IPS-NIHi11 (cell line): ENCODE measurements around the gene CRB1.

Source experiments
- DNase-seq: peaks from one replicate; pipeline ENCODE4 v3.0.0; 2012; ENCODE audit warnings: mixed read lengths, low spot score

Gene CRB1

DNA sequence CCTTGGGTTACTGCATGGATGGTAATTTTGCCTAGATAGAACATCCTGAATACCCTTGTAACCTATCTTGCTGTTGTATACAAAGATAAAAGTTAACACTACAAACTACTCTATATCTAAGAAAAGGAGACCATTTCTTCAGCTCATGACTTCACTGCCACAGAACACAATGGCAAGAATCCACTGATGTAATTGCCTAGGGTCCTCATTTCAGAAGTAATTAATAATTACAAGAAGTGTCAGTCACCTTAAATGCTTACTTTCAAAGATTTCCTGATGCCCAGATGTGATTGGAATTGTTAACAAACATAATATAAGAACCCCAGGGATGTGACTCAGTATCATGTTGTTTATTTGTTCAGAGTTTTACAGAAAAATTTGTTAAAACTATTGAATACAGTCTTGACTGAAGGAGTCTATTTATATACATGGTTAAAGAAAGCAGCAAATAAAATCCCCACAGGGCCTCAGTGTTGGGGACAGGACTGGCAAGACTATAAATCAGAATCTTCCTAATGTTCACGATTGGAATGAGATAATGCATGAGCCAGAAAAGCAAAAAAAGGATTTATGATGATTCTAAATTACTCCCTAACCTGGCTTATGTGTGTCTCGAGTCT lies 83.9 kb downstream of the CRB1 start:
- no peak for DNase-seq

DNA sequence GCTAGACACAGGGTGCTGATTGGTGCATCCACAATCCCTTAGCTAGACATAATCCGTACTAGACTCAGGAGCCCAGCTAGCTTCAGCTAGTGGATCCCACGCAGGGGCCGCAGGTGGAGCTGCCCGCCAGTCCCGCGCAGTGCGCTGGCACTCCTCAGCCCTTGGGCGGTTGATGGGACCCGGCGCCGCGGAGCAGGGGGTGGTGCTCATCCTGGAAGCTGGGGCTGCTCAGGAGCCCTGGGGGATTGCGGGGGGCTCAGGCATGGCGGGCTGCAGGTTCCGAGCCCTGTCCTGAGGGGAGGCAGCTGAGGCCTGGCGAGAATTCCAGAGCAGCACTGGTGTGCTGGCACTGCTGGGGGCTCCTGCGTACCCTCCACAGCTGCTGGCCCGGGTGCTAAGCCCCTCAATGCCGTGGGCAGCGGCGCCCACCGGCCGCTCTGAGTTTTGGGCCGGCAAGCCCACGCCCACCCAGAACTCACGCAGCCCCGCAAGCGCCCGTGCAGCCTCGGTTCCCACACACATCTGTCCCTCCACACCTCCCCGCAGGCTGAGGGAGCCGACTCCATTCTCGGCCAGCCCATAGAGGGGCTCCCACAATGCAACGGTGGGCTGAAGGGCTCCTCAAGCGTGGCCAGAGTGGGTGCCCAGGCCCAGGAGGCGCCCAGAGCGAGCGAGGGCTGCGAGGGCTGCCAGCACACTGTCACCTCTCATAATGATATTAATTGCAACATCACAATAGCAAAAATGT lies 87.4 kb downstream of the CRB1 start:
- no peak for DNase-seq

DNA sequence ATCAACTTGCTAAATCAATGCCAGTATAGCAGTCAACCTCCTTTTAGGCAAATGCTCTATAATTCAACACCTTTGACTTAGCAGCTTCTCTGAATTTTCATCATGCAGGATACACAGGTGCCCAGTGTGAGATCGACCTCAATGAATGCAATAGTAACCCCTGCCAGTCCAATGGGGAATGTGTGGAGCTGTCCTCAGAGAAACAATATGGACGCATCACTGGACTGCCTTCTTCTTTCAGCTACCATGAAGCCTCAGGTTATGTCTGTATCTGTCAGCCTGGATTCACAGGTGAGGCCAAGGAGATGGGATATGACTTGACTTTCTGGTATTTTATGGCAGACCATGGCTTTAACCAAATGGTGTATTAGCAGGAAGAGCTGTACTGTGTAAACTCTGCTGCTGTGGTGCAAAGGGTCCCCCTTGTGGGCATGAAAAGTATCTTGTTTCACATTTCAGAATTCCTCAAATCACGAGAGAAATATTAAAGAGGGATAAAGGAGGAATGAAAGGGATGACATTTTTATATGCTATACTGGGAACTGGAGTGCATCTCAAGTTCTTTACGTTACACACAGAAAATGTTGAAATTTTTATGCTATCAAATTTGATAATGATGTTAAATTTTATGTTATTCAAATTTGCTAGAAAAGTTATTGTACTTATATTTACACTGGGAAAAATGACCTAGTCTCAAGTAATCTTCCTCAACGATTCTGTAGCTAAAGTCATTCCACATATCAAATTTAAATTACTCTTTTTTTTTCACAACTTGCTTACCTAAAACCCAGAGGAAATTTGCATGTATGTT lies 88.9 kb downstream of the CRB1 start:
- peak; percentile 45 for DNase-seq

DNA sequence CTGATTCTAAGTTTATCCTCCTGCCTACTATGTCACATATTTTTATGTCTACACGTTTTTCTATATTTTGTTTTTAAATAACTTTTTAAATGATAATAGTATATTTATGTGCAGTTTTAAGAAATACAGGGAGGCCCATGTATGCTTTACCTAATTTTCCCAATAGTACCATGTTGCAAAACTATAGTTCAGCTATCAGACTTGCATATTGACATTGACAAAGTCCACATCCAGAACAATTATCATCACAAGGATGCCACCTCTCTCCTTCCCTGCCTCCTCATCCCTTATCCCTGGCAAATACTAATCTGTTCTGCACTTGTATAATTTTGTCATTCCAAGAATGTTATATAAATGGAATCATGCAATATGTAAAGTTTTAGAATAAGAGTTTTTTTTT lies 90.9 kb downstream of the CRB1 start:
- DNase-seq: no peak

DNA sequence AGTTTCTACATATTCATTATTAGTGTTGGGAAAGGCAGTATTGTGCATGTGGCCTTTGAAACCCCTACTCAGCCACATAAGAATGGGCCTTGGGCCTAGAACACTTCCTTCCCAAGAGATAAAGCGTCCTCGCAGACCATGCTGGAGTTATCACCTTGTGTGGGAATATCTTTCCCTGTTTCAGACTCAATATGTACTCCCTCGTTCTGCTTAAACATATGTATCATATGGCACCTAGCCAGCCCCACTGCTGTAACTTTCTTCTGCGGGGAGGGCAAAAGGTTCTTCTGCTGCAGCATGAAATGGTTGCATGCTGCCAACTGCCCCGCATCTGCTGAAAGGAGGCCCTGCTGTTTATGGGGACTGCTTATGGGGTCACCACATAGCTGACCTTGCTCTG lies 92.0 kb downstream of the CRB1 start:
- DNase-seq: no peak

DNA sequence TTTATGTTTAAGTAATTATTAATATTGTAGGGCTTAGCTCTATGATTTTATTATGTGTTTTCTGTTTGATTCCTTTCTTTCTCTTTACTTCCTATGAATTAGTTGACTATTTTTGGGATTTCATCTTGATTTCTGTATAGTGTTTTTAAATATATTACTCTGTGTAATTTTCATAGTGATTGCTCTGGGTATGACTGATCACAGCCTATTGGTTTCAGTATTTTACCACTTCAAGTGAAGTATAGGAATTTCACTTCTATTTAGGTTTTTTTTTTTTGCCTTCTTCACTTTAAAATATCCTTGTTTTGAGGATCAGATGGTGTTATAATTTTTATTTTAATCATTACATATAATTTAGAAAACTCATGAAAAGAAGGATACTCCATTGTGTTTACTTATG lies 94.8 kb downstream of the CRB1 start:
- no peak for DNase-seq

DNA sequence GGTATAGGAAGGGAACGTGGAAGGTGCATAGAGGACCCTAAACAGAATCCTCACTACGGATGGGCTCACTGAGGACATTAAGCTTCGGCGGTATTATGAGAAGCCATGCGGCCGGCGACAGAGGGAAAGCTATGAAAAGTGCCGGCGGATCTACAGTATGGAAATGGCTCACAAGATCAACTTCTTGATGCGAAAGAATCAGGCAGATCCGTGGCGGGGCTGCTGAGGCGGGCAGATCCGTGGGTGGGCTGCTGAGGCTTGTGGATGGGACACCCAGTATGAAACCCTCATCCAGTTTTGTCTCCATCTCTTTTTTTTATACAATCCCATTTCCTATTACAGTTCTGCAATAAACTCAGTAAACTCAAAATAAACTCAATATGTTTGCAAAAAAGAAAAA lies 95.8 kb downstream of the CRB1 start:
- DNase-seq: no peak

DNA sequence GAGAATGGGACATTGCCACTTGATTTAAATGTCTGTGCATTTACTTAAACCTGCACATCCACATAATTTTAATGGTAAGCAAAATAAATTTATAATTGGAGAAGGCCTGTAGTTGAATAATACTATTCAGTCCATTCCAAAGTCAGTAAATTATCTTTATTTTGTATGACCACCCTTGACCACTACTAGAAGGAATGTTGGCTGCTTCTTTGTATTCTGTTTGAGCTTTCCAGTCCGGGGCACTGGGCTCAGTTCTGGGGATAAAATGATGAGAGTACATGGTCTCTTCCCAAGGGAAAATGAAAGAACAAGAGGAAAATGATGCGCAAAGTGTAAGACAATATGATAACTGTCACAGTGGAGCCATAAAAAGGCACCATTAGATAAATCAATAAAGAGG lies 98.9 kb downstream of the CRB1 start:
- no peak for DNase-seq

DNA sequence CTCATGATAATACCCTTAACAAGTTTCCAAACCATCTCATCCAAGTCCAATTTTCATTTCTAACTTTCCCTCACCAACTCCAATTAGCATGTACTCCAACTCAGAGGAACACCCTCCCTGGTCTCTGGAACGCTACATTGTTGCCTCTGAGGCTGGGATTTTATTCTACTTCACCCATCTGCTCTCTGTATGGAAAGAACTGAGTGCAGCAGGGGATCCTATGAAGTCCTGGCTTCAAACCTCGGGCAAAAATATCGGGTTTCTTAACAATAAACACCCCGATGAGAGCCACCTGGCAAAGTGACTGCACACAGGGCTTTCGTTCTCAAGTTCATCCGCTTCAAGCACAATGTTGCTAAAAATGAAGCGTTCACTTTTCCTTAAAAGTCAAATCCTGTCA lies 99.6 kb downstream of the CRB1 start:
- no peak for DNase-seq

DNA sequence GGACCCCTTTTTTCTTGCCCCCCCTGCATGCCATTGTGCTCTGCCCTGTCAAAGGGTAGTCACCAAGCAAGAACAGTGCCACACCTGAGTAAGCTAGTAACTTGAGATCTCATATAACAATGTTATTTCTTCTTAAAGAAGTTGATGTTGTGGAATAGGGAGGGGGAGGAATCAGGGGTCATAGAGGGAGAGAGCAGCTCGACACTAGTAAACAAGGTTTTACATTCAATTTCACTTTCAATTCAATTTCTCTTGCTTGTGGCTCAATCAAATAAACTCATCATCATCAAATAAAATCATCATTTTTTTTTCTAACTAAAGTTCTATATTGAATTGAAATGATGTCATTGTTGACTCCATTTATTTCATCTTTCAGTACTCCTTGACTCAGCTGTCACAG lies 106.4 kb downstream of the CRB1 start:
- DNase-seq: no peak

DNA sequence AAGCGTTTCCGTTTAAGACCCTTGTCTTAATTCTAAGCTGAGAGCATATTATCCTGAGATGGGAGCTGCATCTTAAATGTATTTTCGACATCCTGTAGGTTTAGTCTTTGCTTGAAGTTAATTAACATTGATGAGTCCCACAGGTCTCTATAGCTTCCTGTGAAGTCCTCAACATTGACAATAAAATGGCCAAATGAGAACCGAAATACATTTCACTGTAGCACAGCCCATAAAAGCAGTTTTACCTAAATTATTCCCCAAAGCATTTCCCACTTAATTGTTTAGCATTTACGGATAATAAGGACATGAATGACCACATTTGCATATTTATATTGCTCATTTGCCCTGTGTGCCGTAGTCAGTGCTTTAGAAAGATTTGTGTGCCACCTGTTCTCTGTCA lies 116.4 kb downstream of the CRB1 start:
- no peak for DNase-seq

DNA sequence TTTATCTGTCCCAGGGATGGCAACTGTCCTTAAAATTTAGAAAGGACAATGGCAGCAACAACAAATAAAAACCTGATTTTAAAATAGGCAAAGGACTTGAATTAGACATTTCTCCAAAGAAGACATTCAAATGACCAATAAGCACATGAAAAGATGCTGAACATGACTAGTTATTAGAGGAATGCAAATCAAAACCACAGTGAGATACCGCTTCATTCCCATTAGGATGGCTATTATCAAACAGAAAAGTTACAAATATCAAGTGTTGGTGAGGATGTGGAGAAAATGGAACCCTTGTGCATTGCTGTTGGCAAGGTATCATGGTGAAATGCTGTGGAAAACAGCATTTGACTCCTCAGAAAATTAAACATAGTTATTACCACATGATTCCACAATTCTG lies 120.7 kb downstream of the CRB1 start:
- no peak for DNase-seq

DNA sequence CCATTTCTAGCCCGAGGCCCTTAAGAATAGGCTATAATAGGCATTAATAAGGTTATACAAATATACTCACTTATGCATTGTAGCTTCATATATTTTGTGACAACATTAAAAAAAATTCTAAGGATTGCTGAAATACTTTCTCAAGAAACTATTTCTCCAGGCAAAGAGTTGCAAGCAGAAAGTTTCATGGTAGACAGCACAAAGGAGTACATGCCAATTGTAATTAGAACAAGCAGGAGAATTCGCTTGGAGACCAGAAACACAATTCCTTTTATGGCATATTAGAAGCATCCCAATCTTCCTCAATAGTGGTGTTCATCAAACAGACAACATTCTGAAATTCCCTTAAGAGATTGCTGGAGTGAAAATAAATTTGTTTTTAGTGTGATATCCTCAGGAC lies 122.8 kb downstream of the CRB1 start:
- DNase-seq: no peak

DNA sequence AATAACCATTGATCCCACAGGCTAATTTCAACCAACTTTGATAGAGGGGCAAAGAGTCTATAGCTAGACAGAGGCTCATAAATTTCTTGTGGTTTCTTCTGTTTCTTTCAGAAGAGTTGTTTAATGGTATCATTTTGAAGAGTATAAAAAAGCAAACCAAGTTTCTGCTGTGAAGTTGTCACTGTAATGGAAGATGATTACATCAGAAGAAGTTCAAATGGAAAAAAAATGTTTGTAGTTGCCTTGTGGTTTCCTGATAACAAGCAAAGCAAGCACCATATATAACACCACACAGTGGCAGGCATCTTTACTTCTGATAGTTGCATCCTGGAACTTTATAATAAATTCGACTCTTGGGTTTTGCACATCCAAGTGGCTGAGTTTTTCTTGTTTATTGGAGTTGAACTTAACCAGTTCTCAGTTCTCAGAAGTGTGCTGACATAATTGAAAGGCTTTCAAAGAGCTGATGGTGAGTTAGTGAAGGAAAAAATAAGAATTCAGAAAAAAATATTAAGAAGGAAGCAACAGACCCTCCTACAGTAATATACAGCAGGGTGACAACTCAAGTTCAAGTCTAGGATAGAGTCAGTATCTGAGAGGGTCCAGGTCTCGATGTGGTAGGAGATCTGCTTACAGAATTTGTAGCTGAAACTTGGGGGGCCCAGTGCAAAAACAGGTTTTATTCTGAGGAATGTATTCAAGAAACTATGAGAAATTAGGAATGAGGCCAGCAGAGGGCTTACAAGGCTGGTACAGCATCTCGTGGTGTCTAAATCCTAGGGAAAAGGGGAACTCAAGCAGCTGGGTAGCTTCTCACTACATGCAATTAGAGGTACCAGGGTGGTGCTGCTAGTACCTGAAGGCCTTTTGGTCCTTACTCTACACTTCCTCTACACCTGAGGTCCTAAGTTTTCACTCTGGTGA lies 123.5 kb downstream of the CRB1 start:
- DNase-seq: no peak

DNA sequence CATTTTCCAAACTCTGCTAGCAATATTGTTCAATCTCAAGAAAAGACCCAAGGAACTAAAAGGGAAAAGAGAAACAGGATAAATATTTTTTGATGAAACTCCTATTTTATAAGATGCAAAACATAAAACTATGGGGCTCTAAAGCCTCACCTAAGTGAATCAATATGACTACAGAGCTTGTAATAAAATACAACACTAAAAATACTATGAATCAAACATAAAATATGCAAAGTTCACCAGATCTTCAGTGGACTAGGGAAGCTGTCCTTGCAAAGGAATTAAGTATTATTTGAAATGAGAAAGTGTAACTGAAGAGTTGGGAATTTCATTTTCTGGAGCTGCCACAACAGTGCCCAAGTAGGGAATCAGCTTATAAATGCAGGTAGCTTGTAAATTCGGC lies 124.5 kb downstream of the CRB1 start:
- DNase-seq: no peak

DNA sequence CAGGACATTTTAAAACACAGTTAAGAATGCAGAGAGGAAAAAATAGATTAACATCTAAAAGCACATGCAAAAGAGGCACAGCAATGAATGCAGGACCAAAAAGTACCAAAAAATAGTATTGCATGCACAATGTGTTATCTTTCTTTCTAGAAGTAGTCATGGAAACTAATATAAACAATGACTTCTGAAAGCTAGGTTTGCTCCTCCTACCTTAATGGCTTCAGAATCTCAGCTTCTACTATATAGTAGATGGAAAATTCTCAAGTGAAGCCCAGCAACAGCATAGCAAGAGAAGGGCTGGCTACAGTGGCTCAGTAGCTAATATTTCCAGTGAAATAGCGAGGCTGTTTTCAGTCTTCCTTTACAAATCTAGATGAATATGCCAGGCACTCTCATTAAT lies 125.1 kb downstream of the CRB1 start:
- DNase-seq: no peak

DNA sequence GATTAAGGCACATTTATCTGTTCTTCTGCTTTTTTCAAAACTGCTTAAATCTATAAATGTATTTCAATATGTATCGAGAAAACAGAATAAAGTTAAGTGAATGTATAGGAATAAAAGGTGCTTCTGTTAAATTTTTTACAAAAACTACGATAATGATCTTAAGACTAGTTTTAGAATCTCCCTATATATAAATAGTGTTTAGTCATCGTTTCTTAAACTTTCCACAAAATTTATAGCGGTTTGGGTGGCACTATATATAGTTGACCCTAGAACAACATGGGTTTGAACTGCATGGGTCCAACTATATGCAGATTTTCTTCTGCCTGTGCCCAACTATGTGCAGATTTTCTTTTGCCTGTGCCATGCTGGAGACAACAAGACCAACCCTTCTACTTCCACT lies 125.7 kb downstream of the CRB1 start:
- no peak for DNase-seq

DNA sequence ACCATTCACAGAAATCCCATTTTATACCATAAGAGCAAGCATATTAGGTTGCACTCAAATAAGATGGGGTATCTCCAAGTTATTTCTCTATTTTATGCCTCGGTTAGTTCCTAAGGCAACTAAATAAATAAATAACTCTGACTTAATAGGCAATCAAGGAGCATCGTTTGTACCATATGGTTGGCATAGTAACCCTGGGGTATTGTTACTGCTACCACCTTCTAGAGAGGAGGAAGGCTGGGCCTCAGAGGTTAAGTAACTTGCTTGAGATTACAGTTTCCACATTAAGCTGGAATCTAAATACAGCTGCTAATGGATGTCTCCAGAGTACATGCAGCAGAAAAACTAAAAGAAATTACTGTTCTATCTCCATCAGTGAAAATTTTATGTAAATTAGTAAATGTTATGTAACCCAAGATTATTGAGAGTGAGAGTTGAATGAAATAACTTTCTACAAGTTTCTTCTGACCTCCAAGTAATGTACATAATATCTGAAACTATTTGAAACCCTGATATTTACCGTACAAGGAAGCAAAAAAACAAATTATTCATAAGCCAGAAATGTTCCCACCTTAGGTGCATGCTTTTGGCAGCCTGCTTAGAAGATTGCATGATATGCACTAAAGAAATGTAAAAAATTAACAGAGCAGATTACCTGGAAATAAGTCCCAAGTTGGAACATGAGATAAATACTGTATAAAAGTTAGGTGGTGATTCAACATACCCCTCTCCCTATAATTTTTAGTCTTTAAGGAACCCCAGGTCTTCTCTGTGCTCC lies 127.0 kb downstream of the CRB1 start:
- DNase-seq: no peak

DNA sequence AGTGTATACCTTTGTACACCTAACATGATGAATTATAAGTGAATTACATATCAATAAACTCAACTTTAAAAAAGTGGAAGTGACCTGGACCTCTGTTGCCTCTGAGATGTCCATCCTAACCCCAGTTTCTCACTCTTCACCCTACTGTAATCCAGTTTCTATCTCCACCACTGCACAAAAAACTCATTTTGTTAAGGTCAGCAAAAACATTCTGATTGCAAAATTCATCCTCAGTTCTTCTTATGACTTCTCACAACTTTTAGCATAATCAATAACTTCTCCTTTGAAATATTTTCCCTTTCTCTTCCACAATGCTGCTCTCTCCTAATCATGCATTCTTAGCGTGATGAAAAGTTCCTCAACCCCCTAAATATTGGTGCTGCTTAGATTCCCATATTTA lies 129.8 kb downstream of the CRB1 start:
- no peak for DNase-seq

DNA sequence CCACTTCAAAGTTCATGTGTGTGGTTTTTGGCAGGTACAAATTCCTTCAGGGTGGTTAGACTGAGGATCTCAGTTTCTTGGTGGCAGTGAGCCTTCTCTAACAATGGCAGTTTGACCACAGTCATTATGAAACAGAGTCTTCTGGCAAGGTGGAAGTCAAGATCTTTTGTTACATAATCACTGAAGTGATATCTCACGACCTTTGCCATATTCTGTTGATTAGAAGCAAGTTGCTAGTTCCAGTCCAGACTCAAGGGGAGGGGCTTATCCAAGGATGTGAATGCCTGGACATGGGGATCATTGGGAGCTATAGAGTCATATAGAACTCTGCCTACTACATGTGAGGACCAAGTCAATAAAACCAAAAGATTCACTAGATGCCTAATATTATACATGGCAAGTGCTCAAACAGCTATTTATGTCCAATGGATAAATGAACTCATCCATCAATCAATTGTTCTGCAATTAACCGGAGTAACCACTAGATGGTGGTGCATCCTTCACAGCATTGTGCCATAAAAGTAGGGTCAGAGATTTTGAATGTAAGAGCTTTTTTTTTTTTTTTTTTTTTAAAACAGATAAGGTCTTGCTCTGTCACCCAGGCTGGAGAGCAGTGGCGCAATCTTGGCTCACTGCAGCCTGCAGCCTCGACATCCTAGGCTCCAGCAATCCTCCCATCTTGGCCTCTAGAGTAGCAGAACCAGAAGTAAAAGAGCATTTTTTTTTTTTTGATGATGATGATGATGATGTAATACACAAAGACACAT lies 131.9 kb downstream of the CRB1 start:
- peak; percentile 57 for DNase-seq

DNA sequence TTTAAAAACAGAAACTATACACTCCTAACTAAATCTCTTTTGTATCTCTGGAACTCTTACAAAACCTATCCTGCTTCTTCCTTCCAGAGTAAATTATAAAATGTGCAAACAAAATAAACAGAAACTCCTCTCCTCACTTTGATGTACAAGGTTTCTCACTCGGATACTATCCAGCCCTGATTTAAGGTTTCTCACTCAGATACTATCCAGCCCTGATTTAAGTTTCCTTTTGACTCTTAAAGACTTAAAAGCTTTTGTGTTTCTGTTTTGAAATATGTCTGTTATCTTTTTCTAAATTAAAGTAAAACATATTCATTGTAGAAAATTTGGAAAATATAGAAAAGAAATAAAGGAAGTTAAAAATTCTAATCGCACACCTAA lies 132.5 kb downstream of the CRB1 start:
- no peak for DNase-seq
